HG03139 (cell line): ENCODE data around the gene LETM1.
"Not testable (repeated sequence)": the region's sequence is repeated elsewhere in the genome, so short reads cannot be mapped to it uniquely, and the experiment has no call there.

ENCODE experiments used
- ATAC-seq: cut with Tn5 transposase; IDR thresholded peaks from one replicate; pipeline ENCODE4 v1.9.1; 2021; ENCODE audit not compliant: unreplicated experiment

The LETM1 gene

DNA sequence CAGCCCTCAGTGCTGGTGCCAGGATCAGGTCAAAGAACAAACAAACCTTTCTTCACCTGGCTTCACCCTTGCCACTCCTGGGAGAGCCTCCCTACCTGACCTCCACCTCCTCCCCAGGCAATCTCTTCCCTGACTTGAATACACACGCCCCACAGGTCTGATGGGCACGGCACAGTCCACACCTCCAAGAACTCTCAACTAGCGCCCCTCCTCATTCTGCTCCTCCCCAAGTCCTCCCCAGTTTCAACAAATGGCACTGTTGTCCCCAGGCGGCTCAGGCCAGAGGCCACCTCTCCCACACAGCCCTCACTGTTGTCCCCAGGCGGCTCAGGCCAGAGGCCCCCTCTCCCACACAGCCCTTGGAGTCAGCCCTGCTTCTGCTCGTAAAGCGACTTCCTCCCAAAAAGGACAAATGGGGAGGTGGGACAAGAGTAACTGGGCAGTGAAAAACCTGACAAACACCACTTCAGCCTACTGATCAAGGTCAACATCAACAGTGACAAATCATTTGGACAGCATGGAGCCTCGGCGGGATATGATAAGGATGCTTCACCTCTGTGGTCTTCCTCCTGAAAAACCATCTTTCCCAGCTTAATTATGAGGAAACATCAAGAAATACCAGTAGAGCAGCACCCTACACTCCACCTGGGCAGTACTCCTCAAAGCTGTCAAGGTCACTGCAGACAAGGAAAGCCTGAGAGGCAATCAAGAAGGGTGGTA, 2.9 kb downstream of the LETM1 start:
- ATAC-seq: no peak

DNA sequence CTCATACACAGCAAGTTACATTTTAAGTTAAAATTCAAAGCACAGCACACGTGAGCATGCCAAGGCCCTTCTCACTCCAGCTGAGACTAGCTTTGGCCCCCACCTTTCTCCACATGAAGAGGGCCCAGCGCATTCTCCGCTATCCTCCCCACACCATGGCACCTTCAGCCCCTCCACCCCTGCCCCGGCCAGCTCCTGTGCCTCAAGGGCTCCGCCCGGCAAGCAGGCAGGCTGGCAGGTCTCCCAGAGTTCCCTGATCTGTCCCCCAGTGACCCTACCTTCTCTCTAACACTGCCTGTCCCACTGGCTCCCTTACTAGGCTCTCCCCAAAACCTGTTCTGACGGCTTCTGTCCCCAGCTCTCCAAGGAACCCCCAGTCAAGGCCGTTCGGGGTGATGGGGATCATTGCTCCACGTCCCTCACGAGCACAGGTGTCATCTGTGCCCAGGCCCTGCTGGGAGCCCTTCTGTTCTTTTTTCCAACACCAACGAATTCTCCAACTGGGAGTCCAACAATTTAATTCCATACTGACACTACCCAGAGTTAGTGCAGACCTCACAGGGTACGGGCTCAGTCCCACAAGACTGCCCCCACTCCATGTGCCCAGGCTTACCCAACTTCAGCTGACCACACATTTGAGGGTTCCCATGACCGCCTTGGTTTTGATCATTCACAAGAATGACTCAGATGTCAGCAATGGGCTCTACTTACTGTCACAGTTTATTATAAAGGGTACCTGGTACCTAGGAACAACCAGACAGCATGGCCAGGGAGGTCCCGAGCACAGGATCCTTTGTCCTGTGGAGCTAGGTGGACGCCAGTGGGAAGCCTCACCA, 4.2 kb downstream of the LETM1 start:
- no peak for ATAC-seq

- ATAC-seq: no peak
Observed at GRCh38 chr4:1851160-1851559, 4.8 kb downstream of the LETM1 start.

- ATAC-seq: no peak
Observed at GRCh38 chr4:1850276-1850675, 5.7 kb downstream of the LETM1 start.

- ATAC-seq: no peak
Observed at GRCh38 chr4:1846580-1846979, 9.4 kb downstream of the LETM1 start.

DNA sequence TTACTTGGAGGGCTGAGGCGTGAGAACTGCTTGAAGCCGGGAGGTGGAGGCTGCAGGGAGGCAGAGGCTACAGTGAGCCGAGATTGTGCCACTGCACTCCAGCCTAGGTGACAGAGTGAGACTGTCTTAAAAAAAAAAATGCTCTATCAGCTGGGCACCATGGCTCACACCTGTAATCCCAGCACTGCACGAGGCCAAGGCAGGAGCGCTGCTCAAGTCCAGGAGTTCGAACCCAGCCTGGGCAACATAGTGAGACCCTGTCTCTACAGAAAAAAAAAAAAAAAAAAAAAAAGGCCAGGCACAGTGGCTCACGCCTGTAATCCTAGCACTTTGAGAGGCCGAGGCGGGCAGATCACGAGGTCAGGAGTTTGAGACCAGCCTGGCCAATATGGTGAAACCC, 11.3 kb downstream of the LETM1 start:
- ATAC-seq: not testable (repeated sequence)

DNA sequence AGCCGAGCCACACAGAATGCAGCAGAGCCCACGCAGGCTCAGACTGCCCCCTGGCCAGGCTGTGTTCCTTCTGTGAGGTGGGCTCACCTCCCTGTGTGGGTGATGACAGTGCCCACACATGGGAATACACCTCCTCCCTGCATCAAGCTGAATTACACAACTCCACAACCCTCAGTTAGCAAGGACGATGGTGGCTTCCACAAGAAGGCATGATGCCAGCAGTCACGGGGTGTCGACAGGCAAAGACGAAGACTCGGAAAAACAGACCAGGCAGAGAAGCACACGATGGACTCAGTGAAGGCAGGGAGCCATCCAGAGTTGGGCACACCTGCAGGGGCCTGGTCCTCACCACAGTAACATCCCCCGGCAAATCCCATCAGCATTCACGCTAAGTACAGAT, 12.1 kb downstream of the LETM1 start:
- ATAC-seq: no peak

DNA sequence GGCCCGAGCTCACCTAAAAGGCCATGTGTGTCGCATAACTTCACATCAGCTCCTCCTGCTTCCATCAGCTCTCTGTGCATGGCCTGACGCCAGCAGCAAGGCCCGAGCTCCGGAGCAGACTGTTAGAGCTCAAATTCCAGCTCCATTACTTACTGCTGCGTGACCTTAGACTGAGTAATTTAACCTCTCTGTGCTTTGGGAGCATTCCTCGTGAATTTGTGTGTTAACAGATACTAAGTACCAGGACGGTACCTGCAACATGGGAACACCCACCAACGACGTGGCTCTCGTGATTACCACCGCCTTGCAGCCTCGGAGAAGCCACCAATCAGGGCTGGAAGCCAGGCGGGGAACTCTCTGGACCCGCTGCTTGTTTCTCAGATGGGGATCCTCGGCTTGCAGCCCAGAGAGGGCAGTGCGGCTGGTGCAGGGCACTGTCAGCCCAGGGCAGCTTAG, 12.9 kb downstream of the LETM1 start:
- ATAC-seq: no peak

DNA sequence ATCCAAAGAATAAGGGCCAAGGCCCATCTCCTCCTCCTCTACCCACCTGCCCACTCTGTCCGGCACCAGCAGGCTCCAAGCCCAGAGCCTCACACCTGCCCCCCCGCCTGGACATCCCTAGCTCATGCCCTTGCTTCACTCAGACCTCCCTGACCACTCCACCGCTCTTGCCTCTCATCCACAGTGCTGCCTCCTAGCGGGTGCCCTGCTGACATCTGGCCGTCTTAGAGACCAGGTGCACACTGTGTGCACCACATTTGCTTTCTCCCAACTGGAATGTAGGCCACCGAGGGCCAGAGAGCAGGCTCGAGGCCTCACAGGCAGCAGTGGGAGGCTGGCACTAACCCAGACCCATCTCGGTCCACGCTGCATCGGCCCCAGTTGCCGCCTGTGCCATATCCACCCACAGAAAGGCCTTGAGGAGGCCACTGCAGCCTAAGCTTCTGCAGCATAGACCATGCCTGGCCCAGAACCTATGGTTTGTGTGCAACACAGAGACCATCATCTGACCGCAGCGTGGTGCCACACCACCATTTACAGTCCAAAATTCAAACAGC, 13.5 kb downstream of the LETM1 start:
- ATAC-seq: no peak

DNA sequence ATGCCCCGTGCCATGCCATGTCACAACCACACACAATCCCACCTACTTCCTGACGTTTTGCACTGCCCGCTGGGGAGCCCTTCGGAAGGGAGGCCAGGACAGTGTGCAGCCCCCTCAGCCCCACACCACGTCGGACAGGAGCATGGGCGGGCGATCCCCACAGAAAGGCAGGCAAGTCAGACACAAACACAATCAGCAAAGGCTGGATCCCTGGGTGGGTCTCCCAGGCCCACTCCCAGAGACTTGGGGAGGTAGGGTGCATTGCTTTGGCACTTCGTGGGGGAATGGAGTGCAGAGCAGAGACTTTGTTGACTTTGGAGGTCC, 14.1 kb downstream of the LETM1 start:
- ATAC-seq: no peak

DNA sequence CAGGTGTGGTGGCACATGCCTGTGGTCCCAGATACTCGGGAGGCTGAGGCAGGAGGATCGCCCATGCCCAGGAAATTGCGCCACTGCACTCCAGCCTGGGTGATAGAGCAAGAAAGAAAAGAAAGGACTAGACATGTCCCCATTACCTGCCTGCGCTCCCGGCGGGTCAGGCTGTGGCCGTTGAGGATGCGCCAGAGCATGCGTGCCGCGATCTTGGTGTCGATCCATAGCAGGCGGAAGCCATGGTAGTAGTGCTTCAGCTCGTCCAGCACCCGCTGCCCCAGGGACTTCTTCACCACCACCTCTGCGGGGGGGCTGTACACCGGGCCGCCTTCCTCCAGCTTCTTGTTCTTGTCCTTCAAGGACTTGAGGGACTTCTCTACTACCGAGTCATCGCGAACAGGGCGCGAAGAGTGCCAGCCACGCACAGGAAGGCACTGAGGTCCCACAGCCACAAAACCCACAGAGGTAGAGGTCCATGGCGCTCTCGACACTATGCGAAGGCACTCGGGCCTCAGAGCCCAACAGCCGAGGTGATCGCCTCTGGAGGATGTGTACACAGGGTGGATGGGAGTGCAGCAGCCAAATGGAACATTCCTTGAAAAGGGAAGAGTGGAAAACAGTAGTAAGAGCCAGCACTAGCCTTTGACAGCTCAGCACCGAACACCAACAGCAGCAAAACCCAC, 14.6 kb downstream of the LETM1 start:
- no peak for ATAC-seq

GRCh38 chr4:1839282-1839681, 16.7 kb downstream of the LETM1 start:
- no peak for ATAC-seq

- ATAC-seq: no peak
Observed at GRCh38 chr4:1837069-1837468, 18.9 kb downstream of the LETM1 start.

GRCh38 chr4:1836650-1837049, 19.3 kb downstream of the LETM1 start:
- no peak for ATAC-seq

DNA sequence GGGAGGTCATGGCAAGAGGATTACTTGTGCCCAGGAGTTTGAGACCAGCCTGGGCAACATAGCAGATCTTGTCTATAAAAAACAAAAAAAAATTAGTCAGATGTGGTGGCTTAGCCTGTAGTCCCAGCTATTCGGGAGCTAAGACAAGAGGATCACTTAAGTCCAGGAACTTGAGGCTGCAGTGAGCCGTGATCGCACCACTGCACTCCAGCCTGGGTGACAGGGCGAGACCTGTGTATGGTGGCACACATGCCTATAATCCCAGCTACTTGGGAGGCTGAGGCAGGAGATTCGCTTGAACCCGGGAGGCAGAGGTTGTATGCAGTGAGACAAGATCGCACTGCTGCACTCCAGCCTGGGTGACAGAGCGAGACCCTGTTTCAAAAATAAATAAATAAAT, 20.1 kb downstream of the LETM1 start:
- not testable (repeated sequence) for ATAC-seq

- peak; percentile 60 for ATAC-seq
Observed at GRCh38 chr4:1834047-1834775, 21.7 kb downstream of the LETM1 start.

- no peak for ATAC-seq
Observed at GRCh38 chr4:1833307-1834046, 22.5 kb downstream of the LETM1 start.

- no peak for ATAC-seq
Observed at GRCh38 chr4:1832690-1833089, 23.3 kb downstream of the LETM1 start.

GRCh38 chr4:1831331-1831730, 24.6 kb downstream of the LETM1 start:
- ATAC-seq: no peak

DNA sequence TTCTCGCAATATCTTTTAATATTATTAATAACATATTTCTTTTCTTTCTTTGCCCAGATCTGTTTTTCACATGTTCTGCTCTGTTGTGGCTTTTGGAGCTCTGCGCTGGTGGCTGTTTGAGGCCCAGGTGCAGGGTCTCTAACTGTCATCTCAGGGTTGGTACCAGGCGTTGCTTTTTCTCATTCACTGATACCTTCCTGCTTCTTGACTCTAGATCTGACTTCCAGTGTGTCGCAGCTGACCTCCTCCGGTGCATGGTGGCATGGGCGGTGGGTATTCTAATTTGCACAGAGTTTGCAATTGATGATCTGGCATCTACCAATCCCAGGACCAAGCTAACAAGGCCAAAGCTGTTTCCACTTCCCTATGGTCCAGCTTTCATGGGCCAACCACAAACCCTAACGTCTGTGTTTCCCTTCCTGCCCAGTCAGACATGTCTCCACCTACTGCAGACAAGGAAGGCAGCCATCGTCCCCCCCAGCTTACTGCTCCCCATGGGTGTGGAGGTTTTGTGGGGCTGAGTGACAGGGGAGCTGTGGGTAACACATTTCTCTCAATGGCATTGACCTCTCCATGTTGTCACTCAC, 25.2 kb downstream of the LETM1 start:
- ATAC-seq: no peak
